ENCODE data around the gene DSCAML1. TPM values are rescaled to one million over a fixed set of nuclear protein-coding genes. Genes with fewer than 3 reads are reported as not detected.

DSCAML1 gene
- total and polyA plus RNA-seq, 9 of the 15 experiments (the other 6 are each of a cell fraction or from before 2014, with no cell fraction given) = not detected

- POLR2A ChIA-PET = no interaction called here
Measured at GRCh38 chr11:117532568-117532967, 264.4 kb downstream of the DSCAML1 start.

More at GRCh38 chr11:117532568-117532967, 264.4 kb downstream of the DSCAML1 start:
- CTCF ChIA-PET (ENCODE audit: low intra/inter-chr PET ratio) = no interaction called here
- Histone ChIP-seq H3K27me3 (ENCODE audit: control insufficient read depth in 2 of 2, insufficient read depth in 2 of 2, low read length in 2 of 2) (peaks cover 30 to 69% of the 10 kb centered on the region in 2 experiments; a peak in 4 of 5 replicates), H3K27ac (ENCODE audit: extremely low read depth, low read depth, low read length) (no peak overlapping the region), H3K9me3 (replicated peaks; ENCODE audit: control insufficient read depth, insufficient read depth, low read depth, low read length) (no peaks in the 10 kb centered on the region), H3K4me3 (no peak overlapping the region), H3K9me1 (ENCODE audit: control insufficient read depth, insufficient read depth, low read length) (peaks cover 2% of the 10 kb centered on the region), H4K20me1 (replicated peaks; ENCODE audit: control insufficient read depth, insufficient read depth, low read length) (0 out of 2 replicates have a peak, but pooled peaks cover 3% of the 10 kb centered on the region), H3K4me1 (replicated peaks in 1 of 2; ENCODE audit: control insufficient read depth in 2 of 2, insufficient read depth in 2 of 2, low read length in 2 of 2) (0 out of 5 replicates have a peak, but pooled peaks cover 0 to 3% of the 10 kb centered on the region in 2 experiments), H3K79me2 (ENCODE audit: control insufficient read depth, insufficient read depth, low read length) (no peaks in the 10 kb centered on the region), H3K36me3 (ENCODE audit: control insufficient read depth, insufficient read depth, low read length) (no peaks in the 10 kb centered on the region), H2AFZ (ENCODE audit: low read depth, low read length) (no peak overlapping the region), H3K9ac (ENCODE audit: insufficient read depth in 1 of 2, low read depth in 2 of 2, low read length in 2 of 2) (no peak overlapping the region), H3K4me2 (ENCODE audit: insufficient read depth, low read length) (no peak overlapping the region)
- DNase-seq (ENCODE audit: extremely low read depth in 1 of 4, low spot score in 3 of 4) (no peak), FAIRE-seq (no peak), ATAC-seq (no peak)
- BruUV-seq (replicated peaks) = no TSS peak
- intact Hi-C loops (cut with micrococcal nuclease) (no loop called here), in situ Hi-C loops (cut with MboI) (no loop called here)
- WGBS (ENCODE audit: insufficient coverage, low coverage, missing lambda C conversion rate) = 0% methylated on average over 3 of the region's 3 CpGs
- TF ChIP-seq ZFP36 (IDR thresholded peaks at IDR 0.05; ENCODE audit: low read depth, low read length, partially characterized antibody) (peak; percentile 78), BCOR (IDR thresholded peaks at IDR 0.05) (peak; percentile 57; the same call in 1 of the 2 replicates), RBM25 (IDR thresholded peaks at IDR 0.05; ENCODE audit: low read depth, low read length, severe bottlenecking) (peak; percentile 93), FOXP4 (CRISPR knock-in tag; IDR thresholded peaks at IDR 0.05; ENCODE audit: borderline replicate concordance) (no peak), PRDM10 (IDR thresholded peaks at IDR 0.05; ENCODE audit: partially characterized antibody) (no peak), ADNP (tag; IDR thresholded peaks at IDR 0.05) (0 out of 2 replicates have a peak, but pooled peaks have one; percentile 34), SMARCA5 (IDR thresholded peaks at IDR 0.05) (0 out of 2 replicates have a peak, but pooled peaks have one; percentile 18), ZNF318 (IDR thresholded peaks at IDR 0.05; ENCODE audit: borderline replicate concordance in 1 of 2, low read depth in 1 of 2) (no peak)

All from K562 (cell line).